A673 (cell line): ENCODE measurements around the gene RELT.

Experiments
- CTCF ChIP-seq: fragments of 300-800, 200-600 bp; sonication (generic); conservative IDR thresholded peaks from 2 replicates; pipeline ENCODE4 v1.5.1; 2017; ENCODE audit warnings: low read depth, mild to moderate bottlenecking, antibody characterized with exemption, low read length, moderate library complexity, mixed read lengths
- EZH2 ChIP-seq: fragments of 200-600 bp; sonication (generic); IDR thresholded peaks from 2 replicates; pipeline ENCODE4 v1.6.1; 2017; ENCODE audit warnings: borderline replicate concordance, low read depth, mild to moderate bottlenecking, mixed read lengths, antibody characterized with exemption, low read length; ENCODE audit not compliant: poor library complexity, severe bottlenecking

- TF ChIP-seq CTCF (no peak), EZH2 (no peak)
Observed at GRCh38 chr11:73389134-73389525, 12.9 kb downstream of the RELT start.
